Upper lobe of right lung (tissue), 1 donor: Measurements from ENCODE around the gene C2orf68. TPM values are rescaled to one million over a fixed set of nuclear protein-coding genes. Genes with fewer than 3 reads are reported as not detected.
A peak's percentile ranks its signal among the peaks of the same experiment; 100 is the strongest.
"Not testable (repeated sequence)": the region's sequence is repeated elsewhere in the genome, so short reads cannot be mapped to it uniquely, and the experiment has no call there.

Experiments used
- ATAC-seq: fragments of 200-7000 bp; cut with Tn5 transposase; one replicate; pipeline ENCODE4 v1.9.1; 2020; ENCODE audit warnings: mild to moderate bottlenecking, moderate library complexity
- DNase-seq: peaks from one replicate; pipeline ENCODE4 v3.0.0-alpha.2; 2020
- H3K27ac ChIP-seq: fragments of 200-600 bp; one replicate; pipeline ENCODE4 v1.8.0; 2022
- H3K27me3 ChIP-seq: fragments of 200-600 bp; one replicate; pipeline ENCODE4 v1.8.0; 2022; ENCODE audit warnings: mild to moderate bottlenecking
- H3K36me3 ChIP-seq: fragments of 200-600 bp; one replicate; pipeline ENCODE4 v1.8.0; 2022
- H3K4me1 ChIP-seq: fragments of 200-600 bp; one replicate; pipeline ENCODE4 v1.8.0; 2022
- H3K4me3 ChIP-seq: fragments of 200-600 bp; one replicate; pipeline ENCODE4 v1.8.0; 2022; ENCODE audit warnings: mild to moderate bottlenecking
- H3K9me3 ChIP-seq: fragments of 200-600 bp; one replicate; pipeline ENCODE4 v1.8.0; 2022
- CTCF ChIP-seq: fragments of 200-600 bp; IDR thresholded peaks from one replicate; pipeline ENCODE4 v1.8.0; 2022; ENCODE audit warnings: antibody characterized with exemption
- intact Hi-C: fragments of 100-400 bp; cut with DNase I; formaldehyde crosslinking; loops from one replicate; pipeline ENCODE4 v1.11.0; 2022
- long read RNA-seq: library from polyadenylated mRNA; unstranded; transcript quantifications from one replicate; pipeline ENCODE4 v2.0.0, GENCODE V29; 2021
- total RNA-seq: library from RNA; stranded (reverse); fragmentation: NEBNext Ultra II Directional; extraction: Animal tissue kit (Norgen Biotek cat#: 25700); gene quantifications from one replicate; pipeline ENCODE4 v1.2.1, GENCODE V29; 2021
- donor health status: DM: no; HTN: yes; CAD: no; lungs with severe emphysema.

C2orf68 gene
- 37.9 TPM for total RNA-seq
- long read RNA-seq, transcript C2orf68-201 (4 exons, 2,837 nt): major isoform, 14 of 25 reads
- long read RNA-seq, partial matches to known transcripts: 0 of 25 reads
- long read RNA-seq, other reads (novel, unspliced or antisense): 9 of 25 reads

DNA sequence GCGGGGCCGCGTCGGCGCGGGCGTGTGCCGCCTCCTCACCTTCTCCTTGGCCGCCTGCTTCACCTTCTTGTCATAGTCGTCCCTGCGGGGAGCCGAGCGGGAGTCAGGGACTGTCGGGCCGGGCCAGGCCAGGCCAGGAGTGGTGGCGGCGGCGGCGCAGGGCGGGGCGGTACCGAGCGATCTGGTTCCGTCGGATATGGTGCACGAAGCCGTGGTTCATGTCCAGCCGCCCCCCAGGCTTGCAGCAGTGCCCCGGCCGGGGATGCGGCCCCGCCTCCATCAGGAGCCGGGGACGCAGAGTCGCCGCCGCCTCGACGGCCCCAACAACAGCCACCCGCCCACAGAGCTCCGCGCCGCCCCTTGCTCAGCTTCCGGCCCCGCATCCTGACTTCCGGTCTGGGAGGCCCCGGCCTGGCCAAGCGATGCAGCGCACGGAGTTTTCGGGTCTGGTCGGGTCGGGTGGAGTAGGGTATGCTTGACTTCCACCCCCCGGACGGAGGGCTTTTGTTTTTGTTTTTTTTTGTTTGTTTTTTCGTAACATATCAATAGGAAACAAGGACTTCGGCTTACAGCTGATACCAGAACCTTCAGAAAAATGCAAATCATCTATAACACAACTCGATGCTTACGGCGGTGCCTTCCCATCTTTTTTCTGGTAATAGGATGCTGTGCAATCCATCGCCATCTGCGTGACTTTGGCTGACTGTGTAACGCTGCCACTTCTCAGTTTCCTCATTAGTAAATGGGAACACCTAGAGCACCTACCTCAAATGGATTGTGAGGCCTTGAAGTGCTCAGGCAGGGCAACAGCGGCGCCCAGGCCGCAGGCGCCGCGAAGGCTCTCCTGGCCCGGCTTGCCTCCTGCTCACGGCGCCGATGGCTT, at the start of gene C2orf68:
TSS of gene C2orf68 (minus strand) at position 362 of the 883 bp plus-strand sequence. CDS start at position 280, 82 bp downstream.
- Histone ChIP-seq H3K27me3 (no peaks in the 10 kb centered on the region), H3K4me1 (peaks cover 20% of the 10 kb centered on the region), H3K9me3 (no peaks in the 10 kb centered on the region), H3K36me3 (peaks cover 13% of the 10 kb centered on the region), H3K27ac (peak within 1 kb of the TSS; percentile 86), H3K4me3 (peak within 1 kb of the TSS; percentile 97)
- no peak for TF ChIP-seq CTCF
- peak; percentile 96 for DNase-seq
- intact Hi-C loops: no loop called here
- peak; percentile 86 for ATAC-seq

- DNase-seq (peak; percentile 85), ATAC-seq (peak; percentile 2)
- no peaks in the 10 kb centered on the region for H3K9me3 ChIP-seq
- peaks cover 18% of the 10 kb centered on the region for H3K36me3 ChIP-seq
- intact Hi-C loops: no loop called here
- peak overlapping the region; percentile 92 for H3K27ac ChIP-seq
- H3K27me3 ChIP-seq: no peaks in the 10 kb centered on the region
- H3K4me3 ChIP-seq: peak overlapping the region; percentile 47
- H3K4me1 ChIP-seq: peaks cover 19% of the 10 kb centered on the region
- no peak for TF ChIP-seq CTCF
These were observed 49.4 kb upstream of the C2orf68 start for GRCh38 chr2:85661139-85661858.

DNA sequence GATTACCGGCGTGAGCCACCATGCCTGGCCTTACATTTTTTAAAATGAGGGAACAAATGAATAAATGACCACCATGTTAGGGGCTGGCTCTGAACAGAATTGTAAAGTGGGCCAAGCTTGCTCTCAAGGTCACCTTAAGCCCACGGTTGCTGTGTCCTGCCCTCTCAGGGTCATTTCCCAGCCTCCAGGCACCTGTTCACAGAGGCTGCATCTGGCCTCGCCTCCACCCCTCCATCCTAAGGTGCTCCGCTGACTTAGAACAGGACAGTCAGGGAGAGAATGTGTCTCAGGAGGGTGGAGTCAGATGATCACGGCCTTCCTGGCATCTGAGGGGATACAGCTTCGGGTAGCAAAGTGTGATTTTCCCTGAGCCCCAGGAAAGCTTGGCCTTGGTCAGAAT, 48.9 kb upstream of the C2orf68 start:
- peaks cover 19% of the 10 kb centered on the region for H3K4me1 ChIP-seq
- no peaks in the 10 kb centered on the region for H3K27me3 ChIP-seq
- DNase-seq (no peak), ATAC-seq (no peak)
- intact Hi-C loops: no loop called here
- H3K4me3 ChIP-seq: peak overlapping the region; percentile 47
- peak overlapping the region; percentile 92 for H3K27ac ChIP-seq
- no peaks in the 10 kb centered on the region for H3K9me3 ChIP-seq
- TF ChIP-seq CTCF: no peak
- peaks cover 17% of the 10 kb centered on the region for H3K36me3 ChIP-seq

DNA sequence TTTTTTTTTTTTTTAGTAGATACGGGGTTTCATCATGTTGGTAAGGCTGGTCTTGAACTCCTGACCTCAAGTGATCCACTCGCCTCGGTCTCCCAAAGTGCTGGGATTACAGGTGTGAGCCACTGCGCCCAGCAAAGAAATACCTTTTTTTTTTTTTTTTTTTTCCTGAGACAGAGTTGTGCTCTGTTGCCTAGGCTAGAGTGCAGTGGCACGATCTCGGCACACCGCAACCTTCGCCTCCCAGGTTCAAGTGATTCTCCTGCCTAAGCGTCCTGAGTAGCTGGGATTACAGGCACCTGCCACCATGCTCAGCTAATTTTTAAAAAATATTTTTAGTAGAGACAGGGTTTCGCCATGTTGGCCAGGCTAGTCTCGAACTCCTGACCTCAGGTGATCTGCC, 48.4 kb upstream of the C2orf68 start:
- Histone ChIP-seq H3K36me3 (peaks cover 13% of the 10 kb centered on the region), H3K27ac (peak overlapping the region; percentile 92), H3K4me1 (peaks cover 19% of the 10 kb centered on the region)
- intact Hi-C loops, H3K9me3 ChIP-seq, H3K27me3 ChIP-seq, ATAC-seq, H3K4me3 ChIP-seq: not testable (repeated sequence)
- DNase-seq: peak; percentile 67

- H3K27me3 ChIP-seq: no peaks in the 10 kb centered on the region
- peak overlapping the region; percentile 58 for H3K27ac ChIP-seq
- H3K4me1 ChIP-seq: peaks cover 19% of the 10 kb centered on the region
- H3K4me3 ChIP-seq: no peak overlapping the region
- ATAC-seq: peak; percentile 7
- DNase-seq: peak; percentile 87
- intact Hi-C loops: no loop called here
- peaks cover 9% of the 10 kb centered on the region for H3K36me3 ChIP-seq
- no peak for TF ChIP-seq CTCF
- no peaks in the 10 kb centered on the region for H3K9me3 ChIP-seq
These were observed 47.6 kb upstream of the C2orf68 start for GRCh38 chr2:85659324-85659981.

DNA sequence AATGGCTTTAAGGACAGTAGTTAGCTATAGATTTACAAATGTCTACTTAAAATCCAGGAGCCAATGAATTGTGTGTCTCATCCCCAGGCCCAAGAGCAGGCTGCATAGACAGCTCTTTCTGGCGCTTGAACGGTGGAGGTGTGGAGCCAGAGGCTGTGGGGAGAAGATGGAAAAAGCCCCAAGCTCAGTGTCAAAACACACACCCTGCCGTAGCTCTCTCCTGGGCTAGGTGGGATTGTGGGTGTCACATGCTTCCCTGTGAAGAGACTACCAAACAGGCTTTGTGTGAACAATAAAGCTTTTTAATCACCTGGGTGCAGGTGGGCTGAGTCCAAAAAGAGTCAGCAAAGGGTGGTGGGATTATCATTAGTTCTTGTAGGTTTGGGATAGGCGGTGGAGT, 45.5 kb upstream of the C2orf68 start:
- H3K27ac ChIP-seq, intact Hi-C loops, H3K4me3 ChIP-seq: not testable (repeated sequence)

More for the DNA sequence above, 45.5 kb upstream of the C2orf68 start:
- peaks cover 23% of the 10 kb centered on the region for H3K4me1 ChIP-seq
- not testable (repeated sequence) for H3K27me3 ChIP-seq, H3K9me3 ChIP-seq, H3K36me3 ChIP-seq
- peak; percentile 83 for DNase-seq
- ATAC-seq: peak; percentile 24
